H1 (cell line): Measurements from ENCODE around the gene ARHGAP10. TPM values are rescaled to one million over a fixed set of nuclear protein-coding genes. Genes with fewer than 3 reads are reported as not detected.

Experiments
- EP300 ChIP-seq, 2 experiments: IDR thresholded peaks; 1 replicate in 1 of 2; 2 replicates in 1 of 2; pipeline ENCODE4 v1.6.1; 2011 to 2012; ENCODE audit warnings: low read depth in 2 of 2, low read length in 2 of 2, mild to moderate bottlenecking in 2 of 2, borderline replicate concordance in 1 of 2, inconsistent platforms in 1 of 2, moderate library complexity in 1 of 2
- RXRA ChIP-seq: IDR thresholded peaks from 2 replicates; pipeline ENCODE4 v1.6.1; 2011; ENCODE audit warnings: low read depth, mild to moderate bottlenecking, low read length, moderate library complexity; ENCODE audit not compliant: insufficient read depth
- SP2 ChIP-seq: IDR thresholded peaks from 2 replicates; pipeline ENCODE4 v1.6.1; 2012; ENCODE audit warnings: mild to moderate bottlenecking, low read length, inconsistent platforms
- SP4 ChIP-seq: IDR thresholded peaks from 2 replicates; pipeline ENCODE4 v1.6.1; 2012; ENCODE audit warnings: low read length, inconsistent platforms
- polyA plus RNA-seq, 7 experiments: library from polyadenylated mRNA; depleted of rRNA in 3 of 7; stranded (reverse) in 5 of 7; unstranded in 2 of 7; fragments of >200 nt in 5 of 7; fragments of 200-250 nt in 2 of 7; gene quantifications; 1 replicate in 5 of 7; 2 replicates in 1 of 7; 4 replicates in 1 of 7; pipeline versions ENCODE4 v1.2.1 to v1.2.3, GENCODE V29; 2011 to 2013; ENCODE audit warnings: missing spikeins in 2 of 7, mixed read lengths in 2 of 7
- total RNA-seq: library from RNA; stranded (reverse); fragmentation: NEBNext Ultra II Directional; extraction: Animal tissue kit (Norgen Biotek cat#: 25700); gene quantifications from 2 replicates; pipeline ENCODE4 v1.2.1, GENCODE V29; 2021
- TF ChIP-seq, protein P1 (sequence below): fragments of 300-600 bp; sonication (generic); IDR thresholded peaks from 2 replicates; pipeline ENCODE4 v1.7.1; 2012; ENCODE audit warnings: low read length, moderate library complexity, mild to moderate bottlenecking, inconsistent platforms; ENCODE audit not compliant: insufficient replicate concordance

Gene ARHGAP10
- total and polyA plus RNA-seq, 2 of the 8 experiments (the other 6 are each of a cell fraction or from before 2014, with no cell fraction given): 3.7 to 6.1 TPM

DNA sequence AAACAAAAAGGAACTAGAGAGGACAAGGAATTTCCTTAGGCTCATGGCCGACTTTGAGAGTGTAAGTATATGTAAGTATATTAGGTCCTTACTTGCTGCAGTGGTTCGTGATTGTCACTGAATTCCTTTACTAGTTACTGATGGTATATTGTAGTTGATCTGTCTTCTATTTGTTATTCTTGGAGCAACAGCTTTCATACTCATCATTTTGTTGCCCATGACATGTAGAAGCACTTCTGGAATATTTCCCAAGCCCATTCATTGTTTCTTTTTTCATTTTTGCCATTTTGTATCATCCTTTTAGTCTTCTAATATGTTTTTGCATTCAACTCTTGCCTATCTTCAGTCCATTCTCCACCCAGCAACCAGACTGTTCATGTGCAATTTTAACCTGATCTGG, 170.0 kb downstream of the ARHGAP10 start (continued):
- TF ChIP-seq, protein P1, sequence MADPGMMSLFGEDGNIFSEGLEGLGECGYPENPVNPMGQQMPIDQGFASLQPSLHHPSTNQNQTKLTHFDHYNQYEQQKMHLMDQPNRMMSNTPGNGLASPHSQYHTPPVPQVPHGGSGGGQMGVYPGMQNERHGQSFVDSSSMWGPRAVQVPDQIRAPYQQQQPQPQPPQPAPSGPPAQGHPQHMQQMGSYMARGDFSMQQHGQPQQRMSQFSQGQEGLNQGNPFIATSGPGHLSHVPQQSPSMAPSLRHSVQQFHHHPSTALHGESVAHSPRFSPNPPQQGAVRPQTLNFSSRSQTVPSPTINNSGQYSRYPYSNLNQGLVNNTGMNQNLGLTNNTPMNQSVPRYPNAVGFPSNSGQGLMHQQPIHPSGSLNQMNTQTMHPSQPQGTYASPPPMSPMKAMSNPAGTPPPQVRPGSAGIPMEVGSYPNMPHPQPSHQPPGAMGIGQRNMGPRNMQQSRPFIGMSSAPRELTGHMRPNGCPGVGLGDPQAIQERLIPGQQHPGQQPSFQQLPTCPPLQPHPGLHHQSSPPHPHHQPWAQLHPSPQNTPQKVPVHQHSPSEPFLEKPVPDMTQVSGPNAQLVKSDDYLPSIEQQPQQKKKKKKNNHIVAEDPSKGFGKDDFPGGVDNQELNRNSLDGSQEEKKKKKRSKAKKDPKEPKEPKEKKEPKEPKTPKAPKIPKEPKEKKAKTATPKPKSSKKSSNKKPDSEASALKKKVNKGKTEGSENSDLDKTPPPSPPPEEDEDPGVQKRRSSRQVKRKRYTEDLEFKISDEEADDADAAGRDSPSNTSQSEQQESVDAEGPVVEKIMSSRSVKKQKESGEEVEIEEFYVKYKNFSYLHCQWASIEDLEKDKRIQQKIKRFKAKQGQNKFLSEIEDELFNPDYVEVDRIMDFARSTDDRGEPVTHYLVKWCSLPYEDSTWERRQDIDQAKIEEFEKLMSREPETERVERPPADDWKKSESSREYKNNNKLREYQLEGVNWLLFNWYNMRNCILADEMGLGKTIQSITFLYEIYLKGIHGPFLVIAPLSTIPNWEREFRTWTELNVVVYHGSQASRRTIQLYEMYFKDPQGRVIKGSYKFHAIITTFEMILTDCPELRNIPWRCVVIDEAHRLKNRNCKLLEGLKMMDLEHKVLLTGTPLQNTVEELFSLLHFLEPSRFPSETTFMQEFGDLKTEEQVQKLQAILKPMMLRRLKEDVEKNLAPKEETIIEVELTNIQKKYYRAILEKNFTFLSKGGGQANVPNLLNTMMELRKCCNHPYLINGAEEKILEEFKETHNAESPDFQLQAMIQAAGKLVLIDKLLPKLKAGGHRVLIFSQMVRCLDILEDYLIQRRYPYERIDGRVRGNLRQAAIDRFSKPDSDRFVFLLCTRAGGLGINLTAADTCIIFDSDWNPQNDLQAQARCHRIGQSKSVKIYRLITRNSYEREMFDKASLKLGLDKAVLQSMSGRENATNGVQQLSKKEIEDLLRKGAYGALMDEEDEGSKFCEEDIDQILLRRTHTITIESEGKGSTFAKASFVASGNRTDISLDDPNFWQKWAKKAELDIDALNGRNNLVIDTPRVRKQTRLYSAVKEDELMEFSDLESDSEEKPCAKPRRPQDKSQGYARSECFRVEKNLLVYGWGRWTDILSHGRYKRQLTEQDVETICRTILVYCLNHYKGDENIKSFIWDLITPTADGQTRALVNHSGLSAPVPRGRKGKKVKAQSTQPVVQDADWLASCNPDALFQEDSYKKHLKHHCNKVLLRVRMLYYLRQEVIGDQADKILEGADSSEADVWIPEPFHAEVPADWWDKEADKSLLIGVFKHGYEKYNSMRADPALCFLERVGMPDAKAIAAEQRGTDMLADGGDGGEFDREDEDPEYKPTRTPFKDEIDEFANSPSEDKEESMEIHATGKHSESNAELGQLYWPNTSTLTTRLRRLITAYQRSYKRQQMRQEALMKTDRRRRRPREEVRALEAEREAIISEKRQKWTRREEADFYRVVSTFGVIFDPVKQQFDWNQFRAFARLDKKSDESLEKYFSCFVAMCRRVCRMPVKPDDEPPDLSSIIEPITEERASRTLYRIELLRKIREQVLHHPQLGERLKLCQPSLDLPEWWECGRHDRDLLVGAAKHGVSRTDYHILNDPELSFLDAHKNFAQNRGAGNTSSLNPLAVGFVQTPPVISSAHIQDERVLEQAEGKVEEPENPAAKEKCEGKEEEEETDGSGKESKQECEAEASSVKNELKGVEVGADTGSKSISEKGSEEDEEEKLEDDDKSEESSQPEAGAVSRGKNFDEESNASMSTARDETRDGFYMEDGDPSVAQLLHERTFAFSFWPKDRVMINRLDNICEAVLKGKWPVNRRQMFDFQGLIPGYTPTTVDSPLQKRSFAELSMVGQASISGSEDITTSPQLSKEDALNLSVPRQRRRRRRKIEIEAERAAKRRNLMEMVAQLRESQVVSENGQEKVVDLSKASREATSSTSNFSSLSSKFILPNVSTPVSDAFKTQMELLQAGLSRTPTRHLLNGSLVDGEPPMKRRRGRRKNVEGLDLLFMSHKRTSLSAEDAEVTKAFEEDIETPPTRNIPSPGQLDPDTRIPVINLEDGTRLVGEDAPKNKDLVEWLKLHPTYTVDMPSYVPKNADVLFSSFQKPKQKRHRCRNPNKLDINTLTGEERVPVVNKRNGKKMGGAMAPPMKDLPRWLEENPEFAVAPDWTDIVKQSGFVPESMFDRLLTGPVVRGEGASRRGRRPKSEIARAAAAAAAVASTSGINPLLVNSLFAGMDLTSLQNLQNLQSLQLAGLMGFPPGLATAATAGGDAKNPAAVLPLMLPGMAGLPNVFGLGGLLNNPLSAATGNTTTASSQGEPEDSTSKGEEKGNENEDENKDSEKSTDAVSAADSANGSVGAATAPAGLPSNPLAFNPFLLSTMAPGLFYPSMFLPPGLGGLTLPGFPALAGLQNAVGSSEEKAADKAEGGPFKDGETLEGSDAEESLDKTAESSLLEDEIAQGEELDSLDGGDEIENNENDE: no peak
- TF ChIP-seq RXRA: no peak
- no peak for TF ChIP-seq SP2
- TF ChIP-seq EP300 (IDR thresholded peaks at IDR 0.05; ENCODE audit: borderline replicate concordance in 1 of 2, low read depth in 2 of 2, low read length in 2 of 2): no peak
- TF ChIP-seq SP4: no peak
